HL-60/S4 treated with phorbol 12-myristate 13-acetate at 8.2 ng/mL for 4 days and 3 days (cell line): ENCODE results near the gene PLA2G4B.
"Not testable (repeated sequence)": the region's sequence is repeated elsewhere in the genome, so short reads cannot be mapped to it uniquely, and the experiment has no call there.

ENCODE experiments used
- in situ Hi-C: fragments of 300-500 bp; cut with MboI; formaldehyde crosslinking; loops from 2 replicates; pipeline ENCODE4 v1.15.0; 2022; ENCODE audit warnings: low sequenced_read_pairs

Gene PLA2G4B

GRCh38 chr15:41825572-41826535 is 12.8 kb upstream of the PLA2G4B start:
- in situ Hi-C loops: no loop called here

DNA sequence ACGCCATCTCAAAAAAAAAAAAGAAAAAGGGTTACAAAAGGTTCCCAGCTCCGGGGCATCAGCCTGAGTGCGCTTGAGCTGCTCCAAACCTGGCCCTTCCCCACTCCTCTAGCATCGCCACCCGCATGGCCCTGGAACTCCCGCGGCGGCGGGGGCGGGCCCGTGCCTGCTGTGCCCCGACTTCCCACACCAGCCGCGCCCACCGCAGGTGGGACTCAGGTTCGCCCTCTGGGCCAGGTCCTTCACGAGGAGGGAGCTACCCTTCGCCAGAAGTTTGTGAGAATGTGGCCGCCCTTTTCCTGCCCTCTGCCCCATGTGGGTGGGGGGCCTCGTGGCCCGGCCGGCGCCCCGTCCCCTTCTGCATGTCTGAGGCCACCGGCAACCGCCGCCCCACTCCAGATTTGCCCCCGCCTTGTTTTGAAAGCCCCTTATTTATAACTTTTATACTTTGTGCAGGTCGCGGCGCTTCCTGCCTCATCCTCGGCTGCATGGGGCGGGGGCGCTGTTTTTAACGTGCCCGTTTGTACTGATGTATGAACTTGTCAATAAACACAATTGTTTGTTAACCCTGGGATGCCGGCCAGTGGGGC is 11.3 kb upstream of the PLA2G4B start:
- in situ Hi-C loops: no loop called here

- in situ Hi-C loops: no loop called here
These were observed 10.5 kb upstream of the PLA2G4B start, which contains the start of gene JMJD7 for GRCh38 chr15:41827880-41828806. Gene JMJD7, plus strand, starts transcription at chr15:41828092. Its CDS starts 33 bp downstream, at chr15:41828125.

GRCh38 chr15:41828807-41829141 is 9.9 kb upstream of the PLA2G4B start:
- in situ Hi-C loops: no loop called here

- in situ Hi-C loops: no loop called here
These were observed 8.5 kb upstream of the PLA2G4B start for GRCh38 chr15:41829959-41830646.

GRCh38 chr15:41831291-41831690 is 7.4 kb upstream of the PLA2G4B start:
- in situ Hi-C loops: not testable (repeated sequence)

- in situ Hi-C loops: no loop called here
These were observed 6.4 kb upstream of the PLA2G4B start for GRCh38 chr15:41832208-41832607.

DNA sequence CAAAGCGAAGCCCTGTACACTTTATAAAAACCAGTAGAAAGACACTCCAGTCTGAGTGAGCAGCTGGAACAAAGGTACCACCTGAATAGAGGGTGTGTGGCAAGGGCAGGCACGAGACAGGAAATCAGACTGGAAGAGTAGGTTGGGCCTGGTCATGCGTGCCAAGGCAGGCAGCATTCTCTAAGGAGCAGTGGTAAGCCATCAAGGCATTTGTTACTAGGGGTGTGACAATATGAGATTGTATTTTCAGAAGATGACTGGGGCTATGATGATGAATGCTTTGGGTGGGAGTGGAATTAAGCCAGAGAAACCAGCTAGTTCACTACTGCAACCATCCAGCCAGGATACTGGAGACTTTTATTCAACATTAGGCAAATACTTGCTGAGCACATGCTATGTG is 5.8 kb upstream of the PLA2G4B start:
- in situ Hi-C loops: no loop called here

DNA sequence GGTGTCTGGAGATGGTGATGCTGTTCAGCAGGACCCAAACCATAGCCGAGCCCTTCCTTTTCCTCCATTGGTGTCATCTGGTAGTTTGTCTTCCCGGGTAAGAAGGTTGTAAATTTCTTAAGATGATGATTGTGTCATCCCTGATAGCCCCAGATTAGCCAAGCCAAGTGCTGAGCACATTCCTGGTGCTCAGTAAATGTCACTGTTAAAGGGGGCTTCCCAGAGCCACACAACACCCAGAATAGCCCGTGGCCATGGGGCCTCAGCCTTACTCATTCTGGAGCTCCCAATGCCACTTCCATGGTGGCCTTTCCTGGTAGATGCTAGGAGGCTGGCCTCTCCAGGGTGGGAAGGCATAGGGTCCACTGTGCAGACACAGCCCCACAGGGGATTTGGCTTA is 4.6 kb upstream of the PLA2G4B start:
- in situ Hi-C loops: no loop called here

- in situ Hi-C loops: no loop called here
These were observed 2.6 kb upstream of the PLA2G4B start for GRCh38 chr15:41836073-41836472.

GRCh38 chr15:41836713-41837454 is 1.8 kb upstream of the PLA2G4B start:
- in situ Hi-C loops: no loop called here

GRCh38 chr15:41839781-41840491 is 1.3 kb downstream of the PLA2G4B start:
- in situ Hi-C loops: no loop called here

DNA sequence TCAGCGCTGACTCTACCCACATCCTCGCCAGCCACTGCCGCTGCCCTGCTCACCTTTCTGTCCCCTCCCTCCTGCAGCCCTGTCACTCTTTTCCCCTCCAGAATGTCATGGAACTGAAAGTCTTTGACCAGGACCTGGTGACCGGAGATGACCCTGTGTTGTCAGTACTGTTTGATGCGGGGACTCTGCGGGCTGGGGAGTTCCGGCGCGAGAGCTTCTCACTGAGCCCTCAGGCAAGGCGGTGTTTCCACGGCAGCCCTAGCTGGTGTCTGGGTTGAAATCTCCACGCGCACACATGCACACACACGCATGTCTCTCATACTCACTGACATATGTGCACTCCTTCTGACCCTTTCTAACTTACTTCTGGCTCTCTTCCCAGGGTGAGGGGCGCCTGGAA is 2.0 kb downstream of the PLA2G4B start:
- in situ Hi-C loops: no loop called here

DNA sequence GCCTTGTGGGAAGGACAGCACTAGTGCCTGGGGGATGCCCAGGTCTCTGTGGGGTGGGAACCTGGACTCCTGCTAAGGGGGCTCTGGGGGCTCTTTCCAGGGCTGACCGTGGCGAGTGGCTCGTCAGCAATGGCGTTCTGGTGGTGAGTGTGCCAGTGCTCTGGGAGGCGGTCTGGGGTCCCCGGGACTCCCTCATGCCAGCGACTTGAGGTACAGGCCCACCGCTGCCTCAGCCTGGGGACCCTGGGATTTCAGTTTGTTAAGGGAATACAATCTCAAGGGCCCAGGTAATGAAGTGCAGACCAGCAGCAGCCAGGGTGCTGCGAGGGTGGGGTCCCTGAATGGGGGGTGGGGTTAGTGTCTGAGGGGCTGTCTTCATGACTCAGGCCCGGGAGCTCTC is 2.5 kb downstream of the PLA2G4B start:
- in situ Hi-C loops: no loop called here

DNA sequence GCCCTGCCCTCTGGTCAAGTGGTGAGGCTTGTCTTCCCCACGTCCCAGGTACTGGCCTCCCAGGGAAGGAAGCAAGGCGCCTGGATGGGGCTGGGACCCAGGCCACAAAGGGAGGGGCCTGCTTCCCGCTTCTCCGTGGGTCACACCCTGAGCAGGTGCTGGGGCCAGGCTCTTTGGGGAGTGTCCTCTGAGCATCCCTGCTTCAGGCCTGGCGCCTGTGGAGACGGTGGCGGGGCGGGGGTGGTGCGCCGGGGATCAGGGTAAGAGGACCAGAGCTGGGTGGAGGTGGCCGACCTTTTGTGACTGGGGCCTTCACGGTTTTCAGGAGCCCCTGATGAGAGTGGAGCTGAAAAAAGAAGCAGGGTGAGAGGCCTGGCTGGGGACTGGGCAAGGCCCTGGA is 3.6 kb downstream of the PLA2G4B start:
- in situ Hi-C loops: no loop called here

DNA sequence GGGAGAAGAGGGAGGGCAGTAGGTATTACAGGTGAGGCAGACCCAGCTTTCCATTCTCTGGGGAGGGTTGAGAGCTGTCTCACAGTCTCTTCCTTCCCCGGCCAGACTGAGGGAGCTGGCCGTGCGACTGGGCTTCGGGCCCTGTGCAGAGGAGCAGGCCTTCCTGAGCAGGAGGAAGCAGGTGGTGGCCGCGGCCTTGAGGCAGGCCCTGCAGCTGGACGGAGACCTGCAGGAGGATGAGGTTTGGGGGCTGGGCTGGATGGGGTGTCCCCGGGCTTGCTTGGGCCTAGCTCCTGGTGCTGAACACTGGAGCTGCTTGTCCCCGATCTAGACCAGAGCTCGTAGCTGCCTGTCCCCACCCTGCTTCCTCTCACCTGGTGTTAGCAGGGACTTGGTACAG is 4.9 kb downstream of the PLA2G4B start:
- in situ Hi-C loops: no loop called here

- in situ Hi-C loops: no loop called here
These were observed 6.2 kb downstream of the PLA2G4B start for GRCh38 chr15:41844814-41845213.

DNA sequence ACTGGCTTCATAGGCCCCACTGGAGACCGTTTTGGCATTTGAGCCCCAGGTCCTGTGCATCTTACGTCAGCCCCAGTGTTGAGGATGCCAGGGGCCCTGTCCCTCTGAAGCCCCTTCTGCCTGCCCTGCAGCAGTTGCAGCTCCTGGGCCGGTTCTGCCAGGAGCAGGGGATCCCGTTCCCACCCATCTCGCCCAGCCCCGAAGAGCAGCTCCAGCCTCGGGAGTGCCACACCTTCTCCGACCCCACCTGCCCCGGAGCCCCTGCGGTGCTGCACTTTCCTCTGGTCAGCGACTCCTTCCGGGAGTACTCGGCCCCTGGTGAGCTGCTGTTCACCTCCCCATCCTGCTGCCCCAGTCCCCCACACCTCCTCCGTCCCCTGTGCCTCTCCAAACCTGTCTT is 8.6 kb downstream of the PLA2G4B start:
- in situ Hi-C loops: no loop called here

GRCh38 chr15:41847981-41848380 is 9.3 kb downstream of the PLA2G4B start:
- in situ Hi-C loops: no loop called here
